Measurements from ENCODE around the gene SLCO4A1. TPM values are rescaled to one million over a fixed set of nuclear protein-coding genes. Genes with fewer than 3 reads are reported as not detected.

SLCO4A1 gene
- total RNA-seq, 1 donor from 2014 or later: 45.9 TPM

DNA sequence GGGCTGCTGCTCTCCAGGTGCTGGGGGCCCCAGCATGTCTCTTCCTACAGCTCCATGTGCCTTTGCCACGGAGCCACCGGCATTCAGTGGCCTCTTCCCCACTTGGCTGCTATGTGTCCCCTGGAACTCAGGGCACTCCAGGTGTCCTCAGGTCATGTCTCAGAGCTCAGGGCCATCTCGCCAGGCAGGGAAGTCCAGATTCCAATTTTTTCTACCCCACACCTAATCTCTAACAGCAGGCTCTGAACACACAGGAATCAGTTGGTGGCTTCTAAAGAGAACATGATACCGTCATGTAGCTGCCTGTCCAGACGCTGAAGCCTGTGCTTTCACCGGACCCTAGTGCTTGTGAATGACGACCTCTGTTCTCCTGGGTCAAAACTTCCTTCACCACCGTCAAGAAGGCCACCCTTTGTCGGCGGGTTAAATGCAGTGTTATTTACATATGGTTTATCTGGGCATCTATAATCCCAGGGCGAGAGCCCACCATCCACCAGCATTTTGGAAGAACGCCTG lies 4.2 kb upstream of the SLCO4A1 start:
- no peak for DNase-seq (ENCODE audit: extremely low spot score in 2 of 2)
- Histone ChIP-seq H3K27ac (no peak overlapping the region), H3K36me3 (no peaks in the 10 kb centered on the region), H3K27me3 (no peaks in the 10 kb centered on the region), H3K9me3 (no peaks in the 10 kb centered on the region), H3K4me1 (peaks cover 17% of the 10 kb centered on the region), H3K4me3 (no peak overlapping the region)
- no peak for TF ChIP-seq POLR2A (IDR thresholded peaks at IDR 0.05)
- TF ChIP-seq POLR2AphosphoS5 (IDR thresholded peaks at IDR 0.05; ENCODE audit: insufficient read depth in 1 of 2, low read depth in 1 of 2): no peak
- TF ChIP-seq, protein P1, sequence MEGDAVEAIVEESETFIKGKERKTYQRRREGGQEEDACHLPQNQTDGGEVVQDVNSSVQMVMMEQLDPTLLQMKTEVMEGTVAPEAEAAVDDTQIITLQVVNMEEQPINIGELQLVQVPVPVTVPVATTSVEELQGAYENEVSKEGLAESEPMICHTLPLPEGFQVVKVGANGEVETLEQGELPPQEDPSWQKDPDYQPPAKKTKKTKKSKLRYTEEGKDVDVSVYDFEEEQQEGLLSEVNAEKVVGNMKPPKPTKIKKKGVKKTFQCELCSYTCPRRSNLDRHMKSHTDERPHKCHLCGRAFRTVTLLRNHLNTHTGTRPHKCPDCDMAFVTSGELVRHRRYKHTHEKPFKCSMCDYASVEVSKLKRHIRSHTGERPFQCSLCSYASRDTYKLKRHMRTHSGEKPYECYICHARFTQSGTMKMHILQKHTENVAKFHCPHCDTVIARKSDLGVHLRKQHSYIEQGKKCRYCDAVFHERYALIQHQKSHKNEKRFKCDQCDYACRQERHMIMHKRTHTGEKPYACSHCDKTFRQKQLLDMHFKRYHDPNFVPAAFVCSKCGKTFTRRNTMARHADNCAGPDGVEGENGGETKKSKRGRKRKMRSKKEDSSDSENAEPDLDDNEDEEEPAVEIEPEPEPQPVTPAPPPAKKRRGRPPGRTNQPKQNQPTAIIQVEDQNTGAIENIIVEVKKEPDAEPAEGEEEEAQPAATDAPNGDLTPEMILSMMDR (IDR thresholded peaks at IDR 0.05): no peak
- intact Hi-C loops (cut with DNase I): no loop called here

DNA sequence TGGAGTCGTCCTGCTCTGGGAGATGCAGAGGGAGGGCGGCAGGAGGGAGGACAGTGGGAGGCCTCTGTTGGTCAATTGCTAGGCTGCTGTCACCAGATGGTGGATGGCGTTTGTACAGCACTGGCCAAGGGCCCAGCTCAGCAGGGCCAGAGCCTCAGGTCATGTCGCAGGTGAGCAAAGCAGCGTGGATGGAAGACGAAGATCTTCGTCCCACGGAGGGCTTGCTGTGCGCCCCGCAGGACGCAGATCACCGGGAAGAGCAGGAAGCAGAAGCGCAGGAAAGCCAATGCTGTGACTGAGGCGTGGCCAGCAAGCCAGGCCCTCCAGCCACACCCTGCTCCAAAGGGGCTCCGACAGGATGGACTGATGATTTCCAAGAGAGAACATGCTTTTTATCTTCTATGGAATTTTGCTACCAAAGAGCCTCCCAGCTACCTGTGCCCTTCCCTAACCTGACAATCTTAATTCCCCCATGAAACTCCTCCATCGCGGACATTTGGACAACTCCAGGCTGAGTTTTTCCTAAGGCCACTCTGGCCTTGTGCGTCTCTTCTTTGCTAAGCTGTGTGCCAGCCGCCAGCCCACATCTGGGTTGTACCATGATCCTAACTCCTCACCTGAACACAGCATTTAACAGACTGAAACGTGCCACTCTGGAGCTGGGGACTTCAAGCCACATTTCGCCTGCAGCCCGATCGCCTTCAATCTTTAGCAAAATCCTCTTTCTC lies 3.5 kb upstream of the SLCO4A1 start:
- H3K36me3 ChIP-seq: no peaks in the 10 kb centered on the region
- peaks cover under 1% of the 10 kb centered on the region for H3K27me3 ChIP-seq
- peaks cover 22% of the 10 kb centered on the region for H3K4me1 ChIP-seq
- DNase-seq (ENCODE audit: extremely low spot score in 2 of 2): no peak
- H3K4me3 ChIP-seq: no peak overlapping the region
- intact Hi-C loops (cut with DNase I): no loop called here
- no peaks in the 10 kb centered on the region for H3K9me3 ChIP-seq
- no peak for TF ChIP-seq POLR2A (IDR thresholded peaks at IDR 0.05)
- H3K27ac ChIP-seq: no peak overlapping the region

DNA sequence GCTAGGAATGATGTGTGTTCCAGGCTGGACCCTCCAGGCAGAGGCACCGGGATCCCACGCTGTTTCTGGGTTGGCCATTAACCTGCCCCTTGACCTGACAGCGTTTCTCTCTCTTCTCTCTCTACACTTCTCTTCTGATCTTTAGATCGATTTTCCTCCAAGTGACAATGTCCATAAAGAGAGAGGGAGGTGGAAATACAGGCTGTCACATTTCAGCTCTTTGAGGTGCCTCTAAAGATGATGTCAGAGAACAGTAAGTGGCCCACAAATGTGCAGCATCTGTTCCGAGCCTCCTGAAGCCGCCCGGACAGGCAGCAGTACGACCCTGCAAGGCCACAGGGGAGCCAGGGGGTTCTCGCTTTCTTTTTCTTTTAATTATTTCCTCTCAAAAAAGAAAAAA lies 2.5 kb upstream of the SLCO4A1 start:
- Histone ChIP-seq H3K27me3 (peaks cover 6% of the 10 kb centered on the region), H3K36me3 (no peaks in the 10 kb centered on the region), H3K27ac (no peak overlapping the region), H3K4me1 (peaks cover 25% of the 10 kb centered on the region), H3K9me3 (no peaks in the 10 kb centered on the region), H3K4me3 (no peak overlapping the region)
- TF ChIP-seq POLR2AphosphoS5 (IDR thresholded peaks at IDR 0.05; ENCODE audit: insufficient read depth in 1 of 2, low read depth in 1 of 2) (no peak), POLR2A (IDR thresholded peaks at IDR 0.05) (no peak)
- TF ChIP-seq, protein P1 (IDR thresholded peaks at IDR 0.05): no peak
- no peak for DNase-seq (ENCODE audit: extremely low spot score in 2 of 2)
- intact Hi-C loops (cut with DNase I): no loop called here

DNA sequence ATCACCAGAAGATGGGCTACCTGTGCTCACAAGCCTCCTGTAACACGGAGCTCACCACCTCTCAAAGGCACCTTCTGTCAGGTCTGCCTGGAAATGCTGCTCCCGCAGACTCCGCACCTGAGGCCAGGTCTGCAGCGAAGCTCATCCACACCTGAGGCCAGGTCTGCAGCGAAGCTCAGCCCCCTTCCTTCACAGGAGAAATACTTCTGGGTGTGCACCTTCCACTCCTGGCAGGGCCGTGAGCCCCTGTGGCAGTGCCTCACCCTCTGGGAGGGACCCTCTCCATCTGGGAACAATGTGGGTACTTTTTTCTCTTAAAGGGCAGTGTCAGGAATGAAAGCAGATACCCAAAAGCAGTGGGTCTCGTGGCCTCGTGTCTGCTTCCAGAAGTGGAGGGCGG lies 1.4 kb upstream of the SLCO4A1 start:
- Histone ChIP-seq H3K27ac (no peak overlapping the region), H3K4me1 (peaks cover 35% of the 10 kb centered on the region), H3K9me3 (no peaks in the 10 kb centered on the region), H3K27me3 (peaks cover 6% of the 10 kb centered on the region), H3K4me3 (no peak overlapping the region), H3K36me3 (no peaks in the 10 kb centered on the region)
- no peak for TF ChIP-seq POLR2AphosphoS5 (IDR thresholded peaks at IDR 0.05; ENCODE audit: insufficient read depth in 1 of 2, low read depth in 1 of 2)
- TF ChIP-seq POLR2A (IDR thresholded peaks at IDR 0.05): no peak
- TF ChIP-seq, protein P1 (IDR thresholded peaks at IDR 0.05): no peak
- intact Hi-C loops (cut with DNase I): no loop called here
- no peak for DNase-seq (ENCODE audit: extremely low spot score in 2 of 2)

DNA sequence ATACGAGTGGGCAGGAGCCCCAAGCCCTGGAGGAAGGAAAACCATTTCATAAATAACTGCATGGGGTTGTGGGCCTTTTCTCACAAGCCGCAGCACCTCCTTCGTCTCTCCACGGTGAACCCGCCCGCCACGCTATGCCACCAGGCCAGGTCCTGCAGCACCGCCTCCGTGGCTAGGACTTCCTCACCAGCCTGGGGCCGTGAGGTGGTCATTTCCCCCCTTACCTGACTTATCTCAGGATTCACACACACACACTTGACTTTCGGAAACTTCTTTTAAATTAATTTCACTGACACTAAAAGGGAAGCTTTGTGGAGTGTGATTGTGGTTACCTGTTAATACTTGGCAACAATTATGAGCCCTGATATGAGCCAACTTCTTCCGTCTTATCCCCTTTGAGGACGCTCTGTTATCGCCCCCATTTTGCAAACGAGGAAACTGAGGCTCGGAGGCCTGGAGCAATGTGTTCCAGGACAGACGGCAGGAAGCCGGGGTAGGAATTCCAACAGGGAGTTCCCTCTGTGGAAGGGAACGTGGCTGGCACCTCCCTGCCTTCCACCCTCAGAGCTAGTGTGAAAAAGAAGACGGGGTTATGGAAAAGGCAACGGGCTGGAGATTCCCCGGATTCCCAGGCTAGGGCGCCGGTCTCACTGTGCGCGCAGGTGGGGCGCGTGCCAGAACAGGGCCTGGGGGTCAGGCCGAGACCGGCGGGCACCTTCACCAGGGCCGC lies 817 bp upstream of the SLCO4A1 start:
- intact Hi-C loops (cut with DNase I): no loop called here
- H3K4me1 ChIP-seq: peaks cover 41% of the 10 kb centered on the region
- H3K36me3 ChIP-seq: no peaks in the 10 kb centered on the region
- no peaks in the 10 kb centered on the region for H3K9me3 ChIP-seq
- DNase-seq (ENCODE audit: extremely low spot score in 2 of 2): no peak
- peak overlapping the region; percentile 18 for H3K27ac ChIP-seq
- H3K4me3 ChIP-seq: peak overlapping the region; percentile 54 to 60
- TF ChIP-seq POLR2A (IDR thresholded peaks at IDR 0.05) (no peak), POLR2AphosphoS5 (IDR thresholded peaks at IDR 0.05; ENCODE audit: insufficient read depth in 1 of 2, low read depth in 1 of 2) (no peak)
- TF ChIP-seq, protein P1 (IDR thresholded peaks at IDR 0.05): no peak
- peaks cover 6% of the 10 kb centered on the region for H3K27me3 ChIP-seq

Measured in vagina (tissue), 2 donors.